KOPT-K1 (cell line): ENCODE measurements around the gene OR11H6.
"Not testable (repeated sequence)": the region's sequence is repeated elsewhere in the genome, so short reads cannot be mapped to it uniquely, and the experiment has no call there.

Experiments used
- H3K27ac ChIP-seq: fragments of 200-600 bp; sonication (generic); 2 replicates; pipeline ENCODE4 v1.5.1; 2016; ENCODE audit warnings: antibody characterized with exemption, mild to moderate bottlenecking, low read depth, low read length; ENCODE audit not compliant: poor library complexity, severe bottlenecking
- H3K36me3 ChIP-seq: fragments of 200-600 bp; sonication (generic); 2 replicates; pipeline ENCODE4 v1.5.1; 2017; ENCODE audit warnings: antibody characterized with exemption, mild to moderate bottlenecking, low read length, moderate library complexity; ENCODE audit not compliant: insufficient read depth
- H3K9me3 ChIP-seq: fragments of 200-600 bp; sonication (generic); 2 replicates; pipeline ENCODE4 v1.5.1; 2017; ENCODE audit warnings: antibody characterized with exemption, low read length, mild to moderate bottlenecking; ENCODE audit not compliant: insufficient read depth, poor library complexity, severe bottlenecking

OR11H6 gene

GRCh38 chr14:20209595-20209994 is 13.9 kb upstream of the OR11H6 start:
- Histone ChIP-seq H3K36me3 (no peaks in the 10 kb centered on the region), H3K27ac (no peak overlapping the region), H3K9me3 (no peaks in the 10 kb centered on the region)

- H3K27ac ChIP-seq, H3K36me3 ChIP-seq, H3K9me3 ChIP-seq: not testable (repeated sequence)
Measured at GRCh38 chr14:20212406-20212805, 11.1 kb upstream of the OR11H6 start.

GRCh38 chr14:20215196-20215595 is 8.3 kb upstream of the OR11H6 start:
- Histone ChIP-seq H3K27ac (no peak overlapping the region), H3K36me3 (no peaks in the 10 kb centered on the region), H3K9me3 (no peaks in the 10 kb centered on the region)

DNA sequence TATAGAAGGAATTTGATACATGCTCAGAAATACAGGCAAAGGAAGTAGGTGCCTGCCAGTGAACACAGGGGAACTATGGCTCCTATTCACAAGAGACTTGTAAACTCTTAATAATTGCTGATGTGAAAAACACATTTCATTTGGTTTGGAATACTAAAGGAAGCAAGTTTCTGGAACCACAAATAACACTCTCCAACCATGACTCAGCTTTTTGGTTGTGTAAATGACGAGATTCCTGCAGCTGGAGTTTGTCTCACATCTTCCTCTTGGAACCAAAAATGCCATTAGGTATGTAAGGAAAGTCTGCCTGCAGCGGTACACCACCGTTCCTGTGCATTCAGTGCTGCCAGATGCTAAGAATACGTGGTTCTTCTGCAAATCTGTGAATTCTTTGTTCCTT is 4.5 kb upstream of the OR11H6 start:
- Histone ChIP-seq H3K27ac (no peak overlapping the region), H3K9me3 (no peaks in the 10 kb centered on the region)

GRCh38 chr14:20228681-20229080 is 5.2 kb downstream of the OR11H6 start, which contains the start of gene OR11H7:
Gene OR11H7, plus strand, starts transcription at chr14:20228981.
- Histone ChIP-seq H3K27ac (no peak within 1 kb of the TSS), H3K9me3 (no peaks in the 10 kb centered on the region), H3K36me3 (no peaks in the 10 kb centered on the region)

More for the DNA sequence above, 4.5 kb upstream of the OR11H6 start:
- H3K36me3 ChIP-seq = no peaks in the 10 kb centered on the region

DNA sequence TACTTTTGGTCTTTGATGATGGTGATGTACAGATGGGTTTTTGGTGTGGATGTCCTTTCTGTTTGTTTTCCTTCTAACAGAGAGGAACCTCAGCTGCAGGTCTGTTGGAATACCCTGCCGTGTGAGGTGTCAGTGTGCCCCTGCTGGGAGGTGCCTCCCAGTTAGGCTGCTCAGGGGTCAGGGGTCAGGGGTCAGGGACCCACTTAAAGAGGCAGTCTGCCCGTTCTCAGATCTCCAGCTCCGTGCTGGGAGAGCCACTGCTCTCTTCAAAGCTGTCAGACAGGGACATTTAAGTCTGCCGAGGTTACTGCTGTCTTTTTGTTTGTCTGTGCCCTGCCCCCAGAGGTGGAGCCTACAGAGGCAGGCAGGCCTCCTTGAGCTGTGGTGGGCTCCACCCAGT is 11.9 kb downstream of the OR11H6 start:
- H3K36me3 ChIP-seq, H3K9me3 ChIP-seq, H3K27ac ChIP-seq: not testable (repeated sequence)

DNA sequence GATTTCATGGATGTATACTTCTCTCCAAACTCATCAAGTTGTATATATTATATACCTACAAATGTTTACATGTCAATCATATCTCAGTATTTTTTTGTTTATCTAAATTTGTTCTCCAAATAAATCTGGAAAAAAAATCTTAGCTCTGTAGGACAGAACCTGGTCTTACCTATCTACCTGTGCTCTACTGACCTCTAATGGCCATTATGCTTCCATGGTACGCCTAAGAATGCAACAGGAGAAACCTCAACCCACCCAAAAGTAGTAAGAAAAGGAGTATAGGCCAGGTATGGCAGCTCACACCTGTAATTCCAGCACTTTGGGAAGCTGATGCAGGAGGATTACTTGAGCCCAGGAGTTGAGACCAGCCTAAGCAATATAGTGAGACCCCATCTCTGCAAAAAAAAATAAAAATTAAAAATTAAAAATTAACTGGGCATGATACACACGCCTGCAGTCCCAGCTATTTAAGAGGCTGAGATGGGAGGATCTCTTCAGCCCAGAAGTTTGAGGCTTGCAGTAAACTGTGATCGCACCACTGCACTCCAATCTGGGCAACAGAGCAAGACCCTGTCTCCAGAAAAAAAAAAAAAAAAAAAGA is 24.2 kb downstream of the OR11H6 start:
- H3K36me3 ChIP-seq = no peaks in the 10 kb centered on the region
- peaks cover 2% of the 10 kb centered on the region for H3K9me3 ChIP-seq
- H3K27ac ChIP-seq = no peak overlapping the region

DNA sequence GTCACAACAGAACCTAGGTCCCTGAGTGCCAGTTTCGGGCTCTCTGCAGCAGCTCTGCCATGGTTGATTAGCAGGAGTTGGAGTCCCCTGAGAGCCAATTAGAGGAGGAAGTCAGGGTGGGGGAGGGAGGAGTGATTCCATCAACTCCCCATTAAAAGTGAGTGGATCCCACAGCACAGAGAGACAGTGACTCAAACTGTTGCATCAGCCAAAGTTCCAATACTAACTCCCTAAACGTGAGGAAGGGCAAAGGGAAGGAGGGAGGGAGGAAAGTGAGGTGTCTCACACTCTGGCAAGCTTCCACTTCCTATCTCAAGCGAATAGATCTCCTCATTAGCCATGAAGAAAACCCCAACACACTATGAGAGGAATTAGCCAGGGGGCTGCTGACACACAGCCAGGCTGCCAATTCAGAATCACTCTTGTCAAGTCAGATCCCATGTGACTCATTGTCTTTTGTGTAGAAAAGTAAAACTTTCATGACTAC is 39.2 kb downstream of the OR11H6 start:
- Histone ChIP-seq H3K9me3 (no peaks in the 10 kb centered on the region), H3K36me3 (no peaks in the 10 kb centered on the region), H3K27ac (no peak overlapping the region)

- H3K36me3 ChIP-seq, H3K27ac ChIP-seq, H3K9me3 ChIP-seq: not testable (repeated sequence)
Measured at GRCh38 chr14:20264361-20264760, 40.9 kb downstream of the OR11H6 start.

GRCh38 chr14:20274062-20274461 is 50.6 kb downstream of the OR11H6 start:
- Histone ChIP-seq H3K9me3 (peaks cover 40% of the 10 kb centered on the region), H3K36me3 (no peaks in the 10 kb centered on the region), H3K27ac (no peak overlapping the region)
